ENCODE data around the gene SMG1. TPM values are rescaled to one million over a fixed set of nuclear protein-coding genes. Genes with fewer than 3 reads are reported as not detected.
"Not testable (repeated sequence)": the region's sequence is repeated elsewhere in the genome, so short reads cannot be mapped to it uniquely, and the experiment has no call there.

The SMG1 gene
- polyA plus RNA-seq, 4 donors, result 44.5 to 65.0 (median 55.4) TPM

GRCh38 chr16:18936727-18937340 is 10.6 kb upstream of the SMG1 start:
- no peak for DNase-seq (ENCODE audit: low read depth in 4 of 4, low spot score in 3 of 4)

GRCh38 chr16:18933501-18933900 is 7.3 kb upstream of the SMG1 start:
- no peak for DNase-seq (ENCODE audit: low read depth in 4 of 4, low spot score in 3 of 4)

GRCh38 chr16:18932243-18932987 is 6.2 kb upstream of the SMG1 start:
- no peak for DNase-seq (ENCODE audit: low read depth in 4 of 4, low spot score in 3 of 4)

- no peak for DNase-seq (ENCODE audit: low read depth in 4 of 4, low spot score in 3 of 4)
Measured at GRCh38 chr16:18931756-18932155, 5.5 kb upstream of the SMG1 start.

- DNase-seq (ENCODE audit: low read depth in 4 of 4, low spot score in 3 of 4), result not testable (repeated sequence)
Measured at GRCh38 chr16:18930095-18930494, 3.9 kb upstream of the SMG1 start.

- not testable (repeated sequence) for DNase-seq (ENCODE audit: low read depth in 4 of 4, low spot score in 3 of 4)
Measured at GRCh38 chr16:18928073-18928472, 1.9 kb upstream of the SMG1 start.

GRCh38 chr16:18925215-18925985 is 808 bp downstream of the SMG1 start:
- not testable (repeated sequence) for DNase-seq (ENCODE audit: low read depth in 4 of 4, low spot score in 3 of 4)

GRCh38 chr16:18923935-18924334 is 2.3 kb downstream of the SMG1 start:
- DNase-seq (ENCODE audit: low read depth in 4 of 4, low spot score in 3 of 4), result not testable (repeated sequence)

- DNase-seq (ENCODE audit: low read depth in 4 of 4, low spot score in 3 of 4), result not testable (repeated sequence)
Measured at GRCh38 chr16:18923124-18923523, 3.1 kb downstream of the SMG1 start.

GRCh38 chr16:18909585-18909984 is 16.6 kb downstream of the SMG1 start:
- DNase-seq (ENCODE audit: low read depth in 4 of 4, low spot score in 3 of 4), result not testable (repeated sequence)

- DNase-seq (ENCODE audit: low read depth in 4 of 4, low spot score in 3 of 4), result not testable (repeated sequence)
Measured at GRCh38 chr16:18908716-18909115, 17.5 kb downstream of the SMG1 start.

- DNase-seq (ENCODE audit: low read depth in 4 of 4, low spot score in 3 of 4), result not testable (repeated sequence)
Measured at GRCh38 chr16:18902778-18903177, 23.4 kb downstream of the SMG1 start.

GRCh38 chr16:18902044-18902443 is 24.2 kb downstream of the SMG1 start:
- DNase-seq (ENCODE audit: low read depth in 4 of 4, low spot score in 3 of 4), result not testable (repeated sequence)

- DNase-seq (ENCODE audit: low read depth in 4 of 4, low spot score in 3 of 4), result not testable (repeated sequence)
Measured at GRCh38 chr16:18901194-18901593, 25.0 kb downstream of the SMG1 start.

- not testable (repeated sequence) for DNase-seq (ENCODE audit: low read depth in 4 of 4, low spot score in 3 of 4)
Measured at GRCh38 chr16:18884456-18884855, 41.8 kb downstream of the SMG1 start.

GRCh38 chr16:18877734-18878133 is 48.5 kb downstream of the SMG1 start:
- not testable (repeated sequence) for DNase-seq (ENCODE audit: low read depth in 4 of 4, low spot score in 3 of 4)

- DNase-seq (ENCODE audit: low read depth in 4 of 4, low spot score in 3 of 4), result not testable (repeated sequence)
Measured at GRCh38 chr16:18877259-18877658, 48.9 kb downstream of the SMG1 start.

- DNase-seq (ENCODE audit: low read depth in 4 of 4, low spot score in 3 of 4), result not testable (repeated sequence)
Measured at GRCh38 chr16:18876301-18876700, 49.9 kb downstream of the SMG1 start.

- DNase-seq (ENCODE audit: low read depth in 4 of 4, low spot score in 3 of 4), result not testable (repeated sequence)
Measured at GRCh38 chr16:18869043-18869771, 57.0 kb downstream of the SMG1 start.

GRCh38 chr16:18866277-18866823 is 59.9 kb downstream of the SMG1 start:
- DNase-seq (ENCODE audit: low read depth in 4 of 4, low spot score in 3 of 4), result peak in 1 of 4 donors; percentile 0

Data from left renal pelvis (tissue), 4 donors.